GM12872 (cell line): Measurements from ENCODE around the gene AADACL4.

ENCODE experiments used
- TF ChIP-seq, protein P1 (sequence below): IDR thresholded peaks from 3 replicates; pipeline ENCODE4 v1.5.1; 2011; ENCODE audit warnings: low read depth, mild to moderate bottlenecking, low read length, moderate library complexity; ENCODE audit not compliant: insufficient read depth

Gene AADACL4

DNA sequence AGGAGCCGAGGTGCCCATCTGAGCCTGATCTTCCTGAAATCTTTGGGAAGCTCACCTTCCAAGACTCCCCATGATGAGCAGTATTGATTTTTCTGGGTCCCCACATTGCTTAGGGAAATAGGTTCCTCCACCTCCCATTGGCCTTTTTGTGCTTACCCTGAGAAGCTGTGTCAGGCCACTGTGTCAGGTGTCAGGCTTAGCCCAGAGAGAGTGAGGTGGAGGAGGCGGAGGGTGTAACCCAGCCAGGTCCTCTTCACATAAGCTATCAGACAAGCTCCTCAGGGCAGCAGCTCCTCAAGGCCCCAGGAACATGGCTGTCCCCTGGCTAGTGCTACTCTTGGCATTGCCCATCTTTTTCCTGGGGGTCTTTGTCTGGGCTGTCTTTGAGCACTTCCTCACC lies 352 bp downstream of the AADACL4 start:
- TF ChIP-seq, protein P1, sequence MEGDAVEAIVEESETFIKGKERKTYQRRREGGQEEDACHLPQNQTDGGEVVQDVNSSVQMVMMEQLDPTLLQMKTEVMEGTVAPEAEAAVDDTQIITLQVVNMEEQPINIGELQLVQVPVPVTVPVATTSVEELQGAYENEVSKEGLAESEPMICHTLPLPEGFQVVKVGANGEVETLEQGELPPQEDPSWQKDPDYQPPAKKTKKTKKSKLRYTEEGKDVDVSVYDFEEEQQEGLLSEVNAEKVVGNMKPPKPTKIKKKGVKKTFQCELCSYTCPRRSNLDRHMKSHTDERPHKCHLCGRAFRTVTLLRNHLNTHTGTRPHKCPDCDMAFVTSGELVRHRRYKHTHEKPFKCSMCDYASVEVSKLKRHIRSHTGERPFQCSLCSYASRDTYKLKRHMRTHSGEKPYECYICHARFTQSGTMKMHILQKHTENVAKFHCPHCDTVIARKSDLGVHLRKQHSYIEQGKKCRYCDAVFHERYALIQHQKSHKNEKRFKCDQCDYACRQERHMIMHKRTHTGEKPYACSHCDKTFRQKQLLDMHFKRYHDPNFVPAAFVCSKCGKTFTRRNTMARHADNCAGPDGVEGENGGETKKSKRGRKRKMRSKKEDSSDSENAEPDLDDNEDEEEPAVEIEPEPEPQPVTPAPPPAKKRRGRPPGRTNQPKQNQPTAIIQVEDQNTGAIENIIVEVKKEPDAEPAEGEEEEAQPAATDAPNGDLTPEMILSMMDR, result no peak

GRCh38 chr1:12644829-12645228 lies 944 bp downstream of the AADACL4 start:
- TF ChIP-seq, protein P1, result no peak

GRCh38 chr1:12648741-12649140 lies 4.9 kb downstream of the AADACL4 start:
- TF ChIP-seq, protein P1, result no peak

- TF ChIP-seq, protein P1, result no peak
Observed at GRCh38 chr1:12649971-12650421, 6.1 kb downstream of the AADACL4 start.

DNA sequence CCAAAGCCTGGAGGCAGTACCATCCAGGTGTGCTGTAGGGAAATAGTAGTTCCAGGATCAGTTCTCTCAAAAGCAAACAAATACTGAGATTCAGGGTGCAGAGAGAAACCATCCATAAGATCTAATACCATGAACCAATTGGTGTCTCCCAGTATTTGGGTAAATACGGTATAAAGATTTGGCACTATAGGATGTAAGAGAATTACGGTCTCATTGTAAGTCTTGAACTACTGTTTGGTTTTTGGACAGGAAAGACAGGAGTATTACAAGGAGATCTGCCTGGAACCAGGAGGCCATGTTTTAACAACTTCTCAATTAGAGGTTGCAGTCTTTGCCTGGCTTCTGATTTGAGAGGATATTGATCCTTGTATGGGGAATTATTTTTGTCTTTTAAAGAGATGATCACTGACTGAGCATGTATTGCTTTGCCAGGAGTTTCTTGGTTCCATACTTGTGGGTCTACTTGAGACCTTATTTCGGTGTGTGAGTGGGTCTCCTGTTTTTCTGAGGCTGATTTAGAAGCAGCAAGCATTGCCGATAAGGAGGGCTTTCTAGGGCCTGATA lies 10.2 kb downstream of the AADACL4 start:
- TF ChIP-seq, protein P1, result no peak

DNA sequence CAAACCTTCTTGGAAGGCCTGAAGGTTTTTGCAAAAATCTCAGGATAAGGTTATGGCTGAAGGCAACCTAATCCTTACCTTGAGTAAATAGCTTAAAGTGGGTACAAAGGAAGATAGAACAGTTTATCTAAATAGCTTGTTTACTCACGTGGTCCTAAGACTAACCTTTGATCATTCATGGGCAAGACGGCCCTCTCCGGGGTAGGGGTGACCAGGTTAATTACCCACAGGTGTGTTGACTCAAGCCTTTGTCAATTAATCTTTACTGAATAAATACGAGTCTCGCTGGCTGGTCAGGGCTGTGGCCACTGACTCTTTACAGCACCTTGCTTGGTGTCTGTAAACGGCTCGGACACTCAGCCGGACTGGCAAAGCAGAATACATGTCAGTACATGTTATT lies 10.8 kb downstream of the AADACL4 start:
- TF ChIP-seq, protein P1, result no peak

GRCh38 chr1:12656575-12656974 lies 12.7 kb downstream of the AADACL4 start:
- TF ChIP-seq, protein P1, result no peak
